HG02642 (cell line): ENCODE results near the gene MYO3B.
A peak's percentile ranks its signal among the peaks of the same experiment; 100 is the strongest.

Source experiments
- ATAC-seq: cut with Tn5 transposase; IDR thresholded peaks from one replicate; pipeline ENCODE4 v1.9.1; 2021; ENCODE audit warnings: mild to moderate bottlenecking; ENCODE audit not compliant: unreplicated experiment, poor library complexity

MYO3B gene

GRCh38 chr2:170161516-170162270 lies 16.3 kb upstream of the MYO3B start:
- ATAC-seq: no peak

- no peak for ATAC-seq
Observed at GRCh38 chr2:170162271-170162632, 15.7 kb upstream of the MYO3B start.

- ATAC-seq: no peak
Observed at GRCh38 chr2:170163411-170164065, 14.4 kb upstream of the MYO3B start.

GRCh38 chr2:170165129-170165528 lies 12.8 kb upstream of the MYO3B start:
- ATAC-seq: no peak

GRCh38 chr2:170166735-170167134 lies 11.2 kb upstream of the MYO3B start:
- ATAC-seq: no peak

GRCh38 chr2:170170281-170171040 lies 7.5 kb upstream of the MYO3B start:
- ATAC-seq: no peak

- ATAC-seq: no peak
Observed at GRCh38 chr2:170176212-170176611, 1.7 kb upstream of the MYO3B start.

- peak; percentile 77 for ATAC-seq
Observed at GRCh38 chr2:170180031-170180566, 2.2 kb downstream of the MYO3B start.

- no peak for ATAC-seq
Observed at GRCh38 chr2:170181602-170182001, 3.7 kb downstream of the MYO3B start.

- no peak for ATAC-seq
Observed at GRCh38 chr2:170185319-170185718, 7.4 kb downstream of the MYO3B start.

- no peak for ATAC-seq
Observed at GRCh38 chr2:170189757-170190156, 11.8 kb downstream of the MYO3B start.

GRCh38 chr2:170190172-170190571 lies 12.2 kb downstream of the MYO3B start:
- ATAC-seq: no peak

GRCh38 chr2:170191166-170191866 lies 13.4 kb downstream of the MYO3B start:
- no peak for ATAC-seq

GRCh38 chr2:170196963-170197362 lies 19.0 kb downstream of the MYO3B start:
- no peak for ATAC-seq

GRCh38 chr2:170201275-170201674 lies 23.3 kb downstream of the MYO3B start:
- ATAC-seq: no peak

GRCh38 chr2:170201734-170202393 lies 23.9 kb downstream of the MYO3B start:
- ATAC-seq: peak; percentile 69

- ATAC-seq: no peak
Observed at GRCh38 chr2:170202437-170202836, 24.5 kb downstream of the MYO3B start.

GRCh38 chr2:170204298-170204951 lies 26.5 kb downstream of the MYO3B start:
- no peak for ATAC-seq

- no peak for ATAC-seq
Observed at GRCh38 chr2:170206246-170206645, 28.3 kb downstream of the MYO3B start.
